GM18867 (cell line): Measurements from ENCODE around the gene SLC16A1.
"Not testable (repeated sequence)": the region's sequence is repeated elsewhere in the genome, so short reads cannot be mapped to it uniquely, and the experiment has no call there.

Experiments used
- ATAC-seq: cut with Tn5 transposase; IDR thresholded peaks from one replicate; pipeline ENCODE4 v1.9.1; 2021; ENCODE audit warnings: mild to moderate bottlenecking, moderate library complexity; ENCODE audit not compliant: unreplicated experiment

The SLC16A1 gene

DNA sequence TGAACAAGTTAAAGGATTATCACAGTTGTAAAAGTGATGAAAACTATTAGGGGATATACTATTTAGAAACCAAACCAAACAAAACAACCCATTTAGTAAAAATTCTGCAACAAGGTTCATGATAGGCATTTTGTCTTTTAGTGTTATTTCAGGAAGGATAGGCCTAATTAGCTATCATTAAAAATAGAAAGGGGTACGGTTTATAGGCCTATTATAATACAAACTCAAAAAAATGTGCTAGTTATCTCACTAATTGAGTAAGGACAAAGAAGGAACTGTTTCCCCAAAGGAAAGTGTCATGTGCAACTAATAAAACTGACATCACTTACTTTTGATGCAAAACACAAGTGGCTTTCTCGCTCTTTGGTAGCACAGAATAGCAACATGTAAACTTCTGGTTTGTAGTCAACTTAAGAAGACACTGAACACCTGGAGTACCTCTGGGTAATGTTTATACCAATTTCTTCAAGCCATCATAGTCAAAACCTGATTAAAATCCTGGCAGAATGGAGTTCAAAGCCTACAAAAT lies 28.5 kb downstream of the SLC16A1 start:
- ATAC-seq, result no peak

DNA sequence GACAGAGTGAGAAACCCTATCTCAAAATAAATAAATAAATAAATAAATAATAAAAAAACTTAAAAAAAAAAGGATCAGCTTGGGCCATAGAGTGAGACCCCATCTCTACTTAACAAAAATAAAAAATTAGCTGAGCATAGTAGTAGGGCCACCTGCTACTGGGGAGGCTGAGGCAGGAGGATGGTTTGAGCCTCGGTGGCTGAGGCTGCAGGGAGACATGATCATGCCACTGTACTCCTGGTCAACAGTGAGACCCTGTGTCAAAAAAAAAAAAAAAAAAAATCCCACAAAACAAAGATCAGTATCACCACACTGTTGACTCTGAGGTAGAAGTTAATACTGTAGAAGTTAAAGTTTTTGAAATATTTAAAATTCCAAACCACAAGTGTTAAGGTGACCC lies 29.1 kb downstream of the SLC16A1 start:
- ATAC-seq, result no peak

DNA sequence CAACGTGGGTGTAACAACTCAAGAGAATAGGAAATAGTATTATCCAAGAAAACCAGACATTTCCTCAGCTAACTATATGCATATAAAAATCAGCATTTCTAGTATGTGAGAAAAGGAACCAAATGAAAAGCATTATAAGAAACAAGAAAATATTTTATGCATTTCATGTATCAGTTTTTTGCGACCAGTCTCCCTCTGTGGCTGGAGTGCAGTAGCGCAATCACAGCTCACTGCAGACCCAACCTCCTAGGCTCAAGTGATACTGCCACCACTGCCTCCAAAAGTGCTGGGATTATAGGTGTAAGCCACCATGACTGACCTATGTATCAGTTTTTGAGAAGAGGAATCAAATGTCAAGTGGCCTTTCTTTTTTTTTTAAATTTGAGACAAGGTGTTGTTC lies 31.0 kb downstream of the SLC16A1 start:
- no peak for ATAC-seq

DNA sequence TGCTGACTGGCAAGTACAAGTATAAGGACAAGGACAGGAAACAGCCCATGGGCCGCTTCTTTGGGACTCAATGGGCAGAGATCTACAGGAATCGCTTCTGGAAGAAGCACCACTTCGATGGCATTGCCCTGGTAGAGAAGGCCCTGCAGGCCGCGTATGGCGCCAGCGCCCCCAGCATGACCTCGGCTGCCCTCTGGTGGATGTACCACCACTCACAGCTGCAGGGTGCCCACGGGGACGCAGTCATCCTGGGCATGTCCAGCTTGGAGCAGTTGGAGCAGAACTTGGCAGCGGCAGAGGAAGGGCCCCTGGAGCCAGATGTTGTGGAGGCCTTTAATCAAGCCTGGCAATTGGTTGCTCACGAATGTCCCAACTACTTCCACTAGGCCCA lies 32.0 kb downstream of the SLC16A1 start:
- ATAC-seq, result no peak

DNA sequence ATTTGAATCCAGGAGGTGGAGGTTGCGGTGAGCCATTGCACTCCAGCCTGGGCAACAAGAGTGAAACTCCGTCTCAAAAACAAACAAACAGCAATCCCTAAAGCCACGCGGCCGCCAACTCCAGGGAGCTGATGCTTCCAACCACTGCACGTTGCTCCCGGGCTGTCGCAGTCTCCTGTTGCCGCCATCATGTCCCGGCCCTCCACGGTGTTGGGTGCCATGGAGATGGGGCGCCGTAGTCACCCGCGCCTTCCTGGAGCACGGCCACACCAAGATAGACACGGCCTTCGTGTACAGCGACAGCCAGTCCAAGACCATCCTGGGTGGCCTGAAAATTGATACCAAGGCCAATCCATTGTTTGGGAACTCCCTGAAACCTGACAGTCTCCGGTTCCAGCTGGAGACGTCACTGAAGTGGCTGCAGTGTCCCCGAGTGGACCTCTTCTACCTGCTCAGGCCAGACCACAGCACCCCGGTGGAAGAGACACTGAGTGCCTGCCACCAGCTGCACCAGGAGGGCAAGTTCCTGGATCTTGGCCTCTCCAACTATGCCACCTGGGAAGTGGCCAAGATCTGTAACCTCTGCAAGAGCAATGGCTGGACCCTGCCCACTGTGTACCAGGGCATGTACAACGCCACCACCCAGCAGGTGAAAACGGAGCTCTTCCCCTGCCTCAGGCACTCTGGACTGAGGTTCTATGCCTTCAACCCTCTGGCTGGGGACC lies 32.6 kb downstream of the SLC16A1 start:
- no peak for ATAC-seq

DNA sequence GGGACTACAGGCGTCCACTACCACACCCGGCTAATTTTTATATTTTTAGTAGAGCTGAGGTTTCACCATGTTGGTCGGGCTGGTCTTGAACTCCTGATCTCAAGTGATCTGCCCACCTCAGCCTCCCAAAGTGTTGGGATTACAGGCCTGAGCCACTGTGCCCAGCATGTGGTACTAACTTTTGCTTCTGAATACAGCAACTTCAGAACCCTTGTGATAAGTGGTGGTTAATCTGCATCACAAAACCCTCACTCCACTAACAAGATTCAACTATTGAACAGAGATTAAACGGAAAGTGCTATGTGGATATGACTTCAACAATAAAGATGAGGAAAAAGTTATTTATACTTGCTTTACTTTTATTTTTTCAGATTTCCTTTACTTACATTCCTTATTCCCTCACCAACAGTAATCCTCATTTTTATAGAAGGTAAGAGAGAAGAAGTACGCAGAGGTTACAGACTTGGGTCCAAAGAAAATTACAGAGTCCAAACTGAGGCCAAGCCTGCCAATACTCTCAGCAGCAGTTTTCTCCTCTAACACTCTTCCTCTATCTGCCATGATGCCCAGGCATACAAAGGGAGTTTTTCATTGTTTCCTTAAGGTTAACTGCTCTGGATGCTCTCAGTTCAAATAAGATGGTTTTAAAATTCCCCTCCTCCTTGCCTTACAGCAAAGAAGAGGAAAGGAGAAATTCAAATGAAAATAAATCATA lies 44.3 kb downstream of the SLC16A1 start:
- ATAC-seq, result no peak

DNA sequence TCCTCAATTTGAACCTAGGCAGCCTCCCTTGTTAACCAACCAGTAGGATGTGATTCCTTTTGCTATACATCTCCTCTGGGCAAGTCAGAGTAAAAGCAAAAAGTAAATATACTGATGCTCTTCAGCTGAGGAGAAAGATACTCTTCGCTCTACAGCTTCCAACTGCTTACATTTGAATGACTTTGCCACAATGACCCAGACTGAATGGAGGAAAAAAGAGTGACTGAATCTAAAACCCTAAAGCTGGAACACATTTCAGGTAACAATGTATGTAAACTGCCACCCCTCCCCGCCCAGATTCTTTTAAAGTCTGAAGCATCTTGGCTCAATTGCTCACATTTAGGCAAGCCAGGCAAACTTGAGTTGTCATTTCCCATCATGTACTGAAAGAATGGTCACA lies 46.1 kb downstream of the SLC16A1 start:
- no peak for ATAC-seq

DNA sequence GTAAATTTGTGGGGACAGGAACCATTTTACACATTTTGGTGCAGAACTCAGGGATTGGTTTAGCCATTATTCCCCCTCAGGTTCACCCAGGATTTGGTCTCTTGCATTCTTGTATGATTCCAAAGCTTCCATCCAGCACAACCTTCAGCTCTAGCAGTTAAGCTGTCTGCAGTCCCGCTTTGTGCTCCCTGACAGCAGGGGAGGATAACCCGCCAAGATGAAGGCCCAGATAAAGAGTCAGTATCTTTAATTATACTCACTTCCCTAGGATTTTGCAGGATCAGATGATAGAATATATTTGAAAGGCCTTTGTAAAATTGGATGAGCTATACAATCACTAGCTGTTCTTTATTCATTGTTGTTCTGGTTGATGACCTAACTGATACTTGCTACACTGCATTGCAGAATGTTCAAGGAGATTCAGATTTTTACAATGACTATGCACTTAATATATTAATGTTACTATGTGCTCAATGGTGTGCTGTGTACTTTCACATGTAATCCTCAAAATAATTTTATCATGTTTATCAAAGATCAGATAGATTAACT lies 49.8 kb downstream of the SLC16A1 start:
- no peak for ATAC-seq

DNA sequence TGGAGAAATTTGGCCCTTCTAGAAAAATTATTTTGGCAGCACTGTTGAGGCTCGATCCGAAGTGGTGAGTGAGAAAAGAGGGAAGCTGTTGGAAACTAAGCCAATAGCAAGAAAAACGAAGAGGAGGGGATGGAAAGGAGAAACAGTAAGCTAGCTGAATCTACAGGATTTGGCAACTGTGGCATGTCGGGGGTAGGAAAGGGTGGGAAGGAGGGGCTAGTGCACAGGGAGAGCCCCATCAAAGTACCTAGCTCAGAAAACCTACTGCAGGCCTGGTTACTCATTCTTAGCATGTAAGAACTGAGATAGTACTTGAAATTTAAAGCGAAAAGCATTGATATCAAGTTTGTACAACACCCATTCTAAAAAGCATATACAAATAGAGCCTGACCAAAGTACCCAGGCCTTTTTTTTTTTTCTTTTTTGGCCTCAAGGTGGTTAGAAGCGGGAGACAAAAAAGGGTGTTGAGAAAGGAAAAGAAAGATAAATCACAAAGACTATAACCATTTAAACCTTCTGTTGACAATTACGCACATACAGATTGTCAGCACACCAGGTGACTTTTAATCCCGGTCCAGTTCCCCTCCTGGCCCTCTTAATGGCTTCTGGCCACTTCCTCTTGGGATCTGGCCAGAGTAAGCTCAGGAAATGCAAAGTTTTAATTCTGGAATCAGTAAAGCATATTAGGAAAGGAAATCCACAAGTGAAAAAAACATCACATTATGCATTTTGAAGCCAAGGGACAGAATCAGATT lies 50.4 kb downstream of the SLC16A1 start:
- no peak for ATAC-seq

DNA sequence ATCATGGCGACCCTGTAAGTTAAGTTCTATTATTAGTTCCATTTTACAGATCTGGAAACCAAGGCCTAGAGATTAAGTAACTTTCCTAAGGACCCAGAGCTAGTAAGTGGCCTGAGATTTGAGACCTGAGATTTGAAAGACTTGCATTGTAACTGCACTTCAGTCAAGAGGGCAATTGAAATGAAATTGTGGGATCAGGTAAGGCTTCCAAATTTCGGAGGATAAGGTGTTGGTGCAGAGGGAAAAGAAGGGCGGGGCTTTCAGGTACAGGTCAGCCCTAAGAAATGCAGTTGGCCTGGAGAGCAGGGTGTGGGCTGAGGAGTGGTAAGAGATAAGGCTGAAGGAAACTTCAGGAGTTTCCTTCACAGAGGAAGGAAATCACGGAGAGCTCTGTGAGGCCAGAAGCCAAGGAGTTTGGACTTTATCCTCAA lies 51.1 kb downstream of the SLC16A1 start:
- ATAC-seq, result no peak

DNA sequence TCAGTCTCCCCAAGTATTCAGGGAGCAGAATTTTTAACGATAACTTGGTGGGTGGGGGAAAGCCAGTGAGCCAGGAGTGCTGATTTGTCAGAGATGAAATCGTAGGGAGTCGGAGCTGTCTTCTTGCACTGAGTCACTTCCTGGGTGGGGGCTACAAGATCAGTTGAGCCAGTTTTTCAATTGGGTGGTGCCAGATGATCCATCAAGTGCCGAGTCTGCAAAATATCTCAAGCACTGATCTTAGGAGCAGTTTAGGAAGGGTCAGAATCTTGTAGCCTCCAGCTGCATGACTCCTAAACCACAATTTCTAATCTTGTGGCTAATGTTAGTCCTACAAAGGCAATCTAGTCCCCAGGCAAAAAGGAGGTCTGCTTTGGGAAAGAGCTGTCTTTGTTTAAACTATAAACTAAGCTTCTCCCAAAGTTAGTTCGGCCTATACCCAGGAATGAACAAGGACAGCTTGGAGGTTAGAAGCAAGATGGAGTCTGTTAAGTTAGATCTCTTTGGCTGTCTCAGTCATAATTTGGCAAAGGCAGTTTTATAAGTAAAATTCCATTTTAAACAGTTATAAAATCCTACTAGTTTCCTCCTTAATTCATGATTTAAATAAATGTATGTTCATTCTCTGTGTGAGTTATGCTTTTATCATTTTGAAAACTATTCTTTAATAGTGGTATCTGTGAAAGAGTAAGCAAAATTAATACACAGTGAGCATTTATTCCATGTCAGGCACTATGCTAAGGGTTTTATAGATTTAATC lies 51.7 kb downstream of the SLC16A1 start:
- ATAC-seq, result no peak

DNA sequence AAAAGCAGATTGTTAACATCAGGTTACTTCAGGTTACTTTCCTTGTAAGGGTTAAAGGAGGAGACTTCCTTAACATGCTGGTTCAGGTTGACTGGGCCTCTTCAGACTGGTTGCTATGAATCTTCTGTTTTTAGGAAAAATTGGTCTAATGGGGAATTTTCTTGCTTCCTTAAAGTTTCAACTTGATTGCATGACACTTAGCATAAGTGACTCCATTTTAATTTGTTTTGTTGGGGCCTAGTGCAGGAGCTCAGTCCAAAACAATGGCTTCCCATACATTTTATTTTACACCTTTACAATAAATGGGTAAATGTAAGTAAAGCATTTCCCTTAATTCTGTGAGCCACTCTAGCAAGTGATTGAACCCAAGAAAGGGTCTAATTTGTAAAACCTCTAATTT lies 53.8 kb downstream of the SLC16A1 start:
- ATAC-seq, result no peak

DNA sequence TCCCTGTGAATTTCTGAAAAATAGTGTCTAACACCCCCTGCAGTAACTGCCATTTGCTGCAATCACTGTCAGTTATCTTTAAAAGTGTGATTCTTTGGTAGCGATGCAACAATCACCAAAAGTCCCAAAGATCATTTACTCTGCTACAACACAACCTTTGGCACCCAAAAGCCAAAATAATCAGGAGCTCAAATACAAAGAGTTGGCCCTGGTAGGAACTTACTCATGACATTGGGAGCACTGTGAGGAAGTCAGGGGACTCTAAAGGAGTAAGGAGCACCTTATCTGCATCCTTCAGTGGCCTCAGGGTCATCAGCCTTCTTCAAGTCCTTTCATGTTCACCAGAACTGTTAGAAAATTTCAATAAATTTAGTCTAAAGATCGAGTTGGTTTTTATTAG lies 54.6 kb downstream of the SLC16A1 start:
- no peak for ATAC-seq

DNA sequence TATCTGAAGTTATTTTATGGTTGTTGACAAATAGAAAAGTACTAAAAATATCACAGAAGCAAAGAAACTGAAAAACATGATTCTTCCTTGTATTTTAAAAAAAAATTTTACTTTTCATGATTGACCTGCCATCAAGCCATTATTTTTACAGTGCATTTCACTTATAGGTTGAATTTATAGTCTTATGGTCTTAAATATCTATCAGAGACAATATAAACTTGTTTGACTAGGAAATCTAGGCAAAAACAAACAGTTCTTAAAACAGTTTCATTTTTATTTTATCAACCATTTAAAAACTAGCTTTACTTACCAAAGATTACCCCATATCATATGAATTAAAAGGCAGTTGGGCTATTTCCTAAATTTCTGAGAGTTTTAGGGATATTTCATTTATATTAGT lies 59.2 kb downstream of the SLC16A1 start:
- ATAC-seq, result no peak

DNA sequence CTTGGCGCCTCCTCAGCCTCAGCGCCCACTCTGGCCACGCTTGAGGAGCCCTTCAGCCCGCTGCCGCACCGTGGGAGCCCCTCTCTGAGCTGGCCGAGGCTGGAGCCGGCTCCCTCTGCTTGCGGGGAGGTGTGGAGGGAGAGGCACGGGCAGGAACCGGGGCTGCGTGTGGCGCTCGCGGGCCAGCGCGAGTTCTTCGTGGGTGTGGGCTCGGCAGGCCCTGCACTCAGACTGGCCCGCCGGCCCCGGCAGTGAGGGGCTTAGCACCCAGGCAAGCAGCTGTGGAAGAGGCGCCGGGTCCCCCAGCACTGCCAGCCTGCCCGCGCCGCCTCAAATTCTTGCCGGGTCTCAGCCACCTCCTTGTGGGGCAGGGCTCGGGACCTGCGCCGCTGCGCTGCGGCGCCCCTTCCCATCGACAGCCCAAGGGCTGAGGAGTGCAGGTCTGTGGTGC lies 61.4 kb downstream of the SLC16A1 start:
- ATAC-seq, result no peak

DNA sequence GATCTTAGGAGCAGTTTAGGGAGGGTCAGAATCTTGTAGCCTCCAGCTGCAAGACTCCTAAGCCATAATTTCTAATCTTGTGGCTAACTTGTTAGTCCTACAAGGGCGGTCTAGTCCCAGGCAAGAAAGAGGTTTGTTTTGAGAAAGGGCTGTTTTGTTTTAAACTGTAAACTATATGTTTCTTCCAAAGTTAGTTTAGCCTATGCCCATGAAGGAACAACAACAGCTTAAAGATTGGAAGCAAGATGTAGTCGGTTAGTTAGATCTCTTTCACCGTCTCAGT lies 62.0 kb downstream of the SLC16A1 start:
- no peak for ATAC-seq

DNA sequence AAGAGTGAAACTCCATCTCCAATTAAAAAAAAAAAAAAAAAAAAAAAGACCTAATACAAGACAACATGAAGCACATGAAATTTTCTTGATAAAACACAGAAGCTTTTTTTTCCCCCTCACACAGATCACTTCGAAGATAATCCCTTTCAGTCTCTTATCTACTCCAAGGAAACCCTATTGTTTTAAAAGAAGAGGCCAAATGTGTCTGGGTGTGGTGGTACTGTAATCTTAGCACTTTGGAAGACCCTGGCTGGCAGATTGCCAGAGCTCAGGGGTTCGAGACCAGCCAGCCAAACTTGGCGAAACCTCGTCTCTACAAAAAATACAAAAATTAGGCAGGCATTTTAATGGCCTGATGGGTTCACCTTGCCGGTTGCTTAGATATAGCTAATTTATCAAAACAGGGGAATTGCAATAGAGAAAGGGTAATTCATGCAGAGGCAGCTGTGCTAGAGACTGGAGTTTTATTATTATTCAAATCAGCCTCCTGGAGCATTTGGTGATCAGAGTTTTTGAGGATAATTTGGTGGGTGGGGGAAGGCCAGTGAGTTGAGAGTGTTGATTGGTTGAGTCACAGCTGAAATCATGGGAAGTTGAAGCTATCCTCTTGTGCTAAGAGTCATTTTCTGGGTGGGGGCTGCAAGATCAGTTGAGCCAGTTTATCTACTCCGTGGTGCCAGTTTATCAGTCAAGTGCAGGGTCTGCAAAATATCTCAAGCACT lies 62.5 kb downstream of the SLC16A1 start:
- no peak for ATAC-seq

DNA sequence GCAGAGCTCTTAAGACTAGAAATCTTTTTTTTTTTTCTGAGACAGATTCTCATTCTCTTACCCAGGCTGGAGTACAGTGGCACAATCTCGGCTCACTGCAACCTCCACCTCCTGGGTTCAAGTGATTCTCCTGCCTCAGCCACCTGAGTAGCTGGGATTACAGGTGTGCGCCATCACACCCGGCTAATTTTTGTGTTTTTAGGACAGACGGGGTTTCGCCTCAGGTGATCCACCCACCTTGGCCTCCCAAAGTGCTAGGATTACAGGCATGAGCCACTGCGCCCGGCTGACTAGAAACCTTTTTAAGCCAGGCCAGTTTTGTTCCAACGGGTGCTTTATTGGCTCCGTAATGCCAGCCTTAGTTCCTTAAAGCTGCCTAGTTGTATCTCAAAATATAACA lies 66.1 kb downstream of the SLC16A1 start:
- ATAC-seq, result not testable (repeated sequence)

DNA sequence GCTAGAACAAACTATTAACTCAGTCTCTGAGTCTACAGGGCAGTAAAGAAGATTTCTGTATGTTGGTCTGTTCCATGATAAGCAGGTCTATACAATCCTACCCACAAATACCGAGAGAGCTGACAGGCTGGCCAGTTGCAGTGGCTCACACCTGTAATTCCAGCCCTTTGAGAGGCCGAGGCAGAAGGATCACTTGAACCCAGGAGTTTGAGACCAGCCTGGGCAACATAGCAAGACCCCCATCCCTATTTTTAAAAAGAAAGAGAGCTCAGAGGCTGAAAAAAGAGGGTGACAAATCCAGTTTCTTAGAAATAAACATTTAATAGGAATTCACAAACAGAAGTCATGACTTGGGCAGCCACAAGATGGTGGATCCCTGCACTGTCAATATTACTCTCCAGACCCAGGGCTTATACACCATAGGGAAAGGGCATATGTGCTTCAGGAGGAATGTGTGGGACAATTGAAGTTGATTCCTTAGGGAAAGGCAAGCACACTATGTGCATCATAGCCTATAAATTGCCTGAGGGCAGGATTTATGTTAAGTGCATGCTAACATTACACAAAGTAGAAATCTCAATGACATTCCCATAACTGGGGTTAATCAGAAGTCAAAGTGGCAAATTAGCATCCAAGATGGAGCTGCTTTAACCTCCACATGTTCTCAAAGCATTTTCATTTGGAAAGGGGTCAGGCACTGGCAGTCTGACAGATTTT lies 66.8 kb downstream of the SLC16A1 start:
- no peak for ATAC-seq

DNA sequence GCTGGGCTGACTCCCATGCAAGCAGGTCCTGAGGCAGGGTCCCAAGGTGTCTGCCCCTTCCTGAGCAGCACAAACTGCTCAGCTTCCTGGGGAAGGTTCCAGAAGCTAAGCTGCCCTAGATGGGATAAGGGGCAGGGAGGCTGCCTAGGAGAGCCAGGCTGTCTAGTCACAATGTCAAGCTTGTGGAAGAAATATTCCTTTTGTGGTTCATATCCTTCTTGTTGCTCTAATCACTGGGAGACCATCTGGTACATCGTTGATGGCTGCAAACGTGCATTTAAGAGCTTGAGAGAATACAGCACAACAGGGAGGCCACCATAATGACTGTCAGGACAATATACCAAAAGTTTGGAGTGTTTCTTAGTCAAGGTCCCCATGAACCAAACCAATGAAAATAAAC lies 67.4 kb downstream of the SLC16A1 start:
- ATAC-seq, result no peak
